SU-DHL-6 (cell line): Measurements from ENCODE around the gene RHOB.

Source experiments
- H2AFZ ChIP-seq: fragments of 200-600 bp; sonication (generic); 2 replicates; pipeline ENCODE4 v1.6.1; 2014; ENCODE audit warnings: low read depth, mild to moderate bottlenecking, moderate library complexity, mixed read lengths, antibody characterized with exemption, low read length; ENCODE audit not compliant: severe bottlenecking
- H3F3A ChIP-seq: fragments of 200-600 bp; shearing (Covaris generic); 2 replicates; pipeline ENCODE4 v1.6.0; 2016; ENCODE audit warnings: antibody characterized with exemption, mild to moderate bottlenecking; ENCODE audit not compliant: insufficient read depth
- H3K27ac ChIP-seq: fragments of 200-600 bp; sonication (generic); 2 replicates; pipeline ENCODE4 v1.5.1; 2016; ENCODE audit warnings: low read depth, mild to moderate bottlenecking, low read length, moderate library complexity, mixed read lengths
- H3K27me3 ChIP-seq: fragments of 200-600 bp; sonication (generic), shearing (Covaris generic); 2 replicates; pipeline ENCODE4 v1.6.0; 2014; ENCODE audit warnings: mild to moderate bottlenecking, low read length
- H3K36me3 ChIP-seq: fragments of 200-600 bp; sonication (generic); 2 replicates; pipeline ENCODE4 v1.6.1; 2014; ENCODE audit warnings: mild to moderate bottlenecking, low read length, mixed read lengths
- H3K4me2 ChIP-seq: fragments of 300-600, 200-600 bp; shearing (Covaris generic), sonication (generic); 2 replicates; pipeline ENCODE4 v1.6.0; 2014; ENCODE audit warnings: low read length, low read depth, mild to moderate bottlenecking; ENCODE audit not compliant: poor library complexity, severe bottlenecking
- H3K4me3 ChIP-seq: fragments of 200-600 bp; sonication (generic); 2 replicates; pipeline ENCODE4 v1.5.1; 2014; ENCODE audit warnings: antibody characterized with exemption, low read length, mild to moderate bottlenecking, mixed read lengths; ENCODE audit not compliant: insufficient read depth, poor library complexity, severe bottlenecking
- H3K79me2 ChIP-seq: fragments of 200-600 bp; sonication (generic); 2 replicates; pipeline ENCODE4 v1.6.1; 2014; ENCODE audit warnings: mild to moderate bottlenecking, low read length, moderate library complexity; ENCODE audit not compliant: insufficient read depth
- H3K9ac ChIP-seq: fragments of 200-600 bp; sonication (generic); 2 replicates; pipeline ENCODE4 v1.7.0; 2014; ENCODE audit warnings: mild to moderate bottlenecking, low read length
- H3K9me2 ChIP-seq: fragments of 200-600 bp; sonication (generic); replicated peaks from 2 replicates; pipeline ENCODE4 v1.6.1; 2014; ENCODE audit warnings: low read length; ENCODE audit not compliant: insufficient read depth
- H3K9me3 ChIP-seq: fragments of 200-600 bp; sonication (generic); 2 replicates; pipeline ENCODE4 v1.6.1; 2014; ENCODE audit warnings: low read length, mixed read lengths; ENCODE audit not compliant: insufficient read depth
- H4K20me1 ChIP-seq: fragments of 200-600 bp; sonication (generic); 2 replicates; pipeline ENCODE4 v1.6.1; 2014; ENCODE audit warnings: low read depth, mild to moderate bottlenecking, antibody characterized with exemption, low read length, moderate library complexity, mixed read lengths
- EZH2phosphoT487 ChIP-seq: fragments of 200-600 bp; sonication (generic), shearing (Covaris generic); conservative IDR thresholded peaks from 2 replicates; pipeline ENCODE4 v1.6.1; 2018; ENCODE audit warnings: mild to moderate bottlenecking, antibody characterized with exemption, low read length, moderate library complexity, mixed read lengths
- TF ChIP-seq, protein P1 (sequence below): fragments of 200-600 bp; sonication (generic); IDR thresholded peaks from one replicate; pipeline ENCODE4 v1.5.1; 2017; ENCODE audit warnings: antibody characterized with exemption, mild to moderate bottlenecking, low read length, moderate library complexity; ENCODE audit not compliant: insufficient read depth, poor library complexity, severe bottlenecking

Gene RHOB

DNA sequence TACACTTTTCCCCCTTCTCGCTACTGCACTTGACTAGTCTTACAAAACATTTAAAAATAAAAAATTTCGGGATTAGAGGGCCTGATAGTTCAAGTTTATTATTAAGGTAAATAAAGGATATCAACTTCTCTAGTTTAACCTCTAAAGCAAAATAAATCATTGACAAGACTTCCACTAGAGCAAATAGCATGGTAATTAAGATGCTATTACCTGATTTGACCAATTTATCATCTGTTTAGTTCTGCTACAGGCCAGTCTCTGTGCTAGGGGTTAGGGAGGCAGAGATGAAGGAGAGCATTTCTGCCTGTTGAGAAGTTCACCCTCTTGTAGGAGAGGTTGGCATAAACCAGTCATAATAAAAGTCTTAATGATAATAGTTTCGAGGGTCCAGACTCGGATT, 34.0 kb downstream of the RHOB start:
- Histone ChIP-seq H3K27ac (no peak overlapping the region), H3K9me3 (no peaks in the 10 kb centered on the region), H3F3A (no peaks in the 10 kb centered on the region), H3K79me2 (no peaks in the 10 kb centered on the region), H3K9me2 (no peaks in the 10 kb centered on the region), H3K9ac (no peak overlapping the region), H4K20me1 (no peaks in the 10 kb centered on the region), H3K36me3 (no peaks in the 10 kb centered on the region), H3K4me2 (no peak overlapping the region), H3K4me3 (no peak overlapping the region), H3K27me3 (no peaks in the 10 kb centered on the region), H2AFZ (no peak overlapping the region)
- TF ChIP-seq, protein P1, sequence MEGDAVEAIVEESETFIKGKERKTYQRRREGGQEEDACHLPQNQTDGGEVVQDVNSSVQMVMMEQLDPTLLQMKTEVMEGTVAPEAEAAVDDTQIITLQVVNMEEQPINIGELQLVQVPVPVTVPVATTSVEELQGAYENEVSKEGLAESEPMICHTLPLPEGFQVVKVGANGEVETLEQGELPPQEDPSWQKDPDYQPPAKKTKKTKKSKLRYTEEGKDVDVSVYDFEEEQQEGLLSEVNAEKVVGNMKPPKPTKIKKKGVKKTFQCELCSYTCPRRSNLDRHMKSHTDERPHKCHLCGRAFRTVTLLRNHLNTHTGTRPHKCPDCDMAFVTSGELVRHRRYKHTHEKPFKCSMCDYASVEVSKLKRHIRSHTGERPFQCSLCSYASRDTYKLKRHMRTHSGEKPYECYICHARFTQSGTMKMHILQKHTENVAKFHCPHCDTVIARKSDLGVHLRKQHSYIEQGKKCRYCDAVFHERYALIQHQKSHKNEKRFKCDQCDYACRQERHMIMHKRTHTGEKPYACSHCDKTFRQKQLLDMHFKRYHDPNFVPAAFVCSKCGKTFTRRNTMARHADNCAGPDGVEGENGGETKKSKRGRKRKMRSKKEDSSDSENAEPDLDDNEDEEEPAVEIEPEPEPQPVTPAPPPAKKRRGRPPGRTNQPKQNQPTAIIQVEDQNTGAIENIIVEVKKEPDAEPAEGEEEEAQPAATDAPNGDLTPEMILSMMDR, result no peak
- TF ChIP-seq EZH2phosphoT487, result no peak

DNA sequence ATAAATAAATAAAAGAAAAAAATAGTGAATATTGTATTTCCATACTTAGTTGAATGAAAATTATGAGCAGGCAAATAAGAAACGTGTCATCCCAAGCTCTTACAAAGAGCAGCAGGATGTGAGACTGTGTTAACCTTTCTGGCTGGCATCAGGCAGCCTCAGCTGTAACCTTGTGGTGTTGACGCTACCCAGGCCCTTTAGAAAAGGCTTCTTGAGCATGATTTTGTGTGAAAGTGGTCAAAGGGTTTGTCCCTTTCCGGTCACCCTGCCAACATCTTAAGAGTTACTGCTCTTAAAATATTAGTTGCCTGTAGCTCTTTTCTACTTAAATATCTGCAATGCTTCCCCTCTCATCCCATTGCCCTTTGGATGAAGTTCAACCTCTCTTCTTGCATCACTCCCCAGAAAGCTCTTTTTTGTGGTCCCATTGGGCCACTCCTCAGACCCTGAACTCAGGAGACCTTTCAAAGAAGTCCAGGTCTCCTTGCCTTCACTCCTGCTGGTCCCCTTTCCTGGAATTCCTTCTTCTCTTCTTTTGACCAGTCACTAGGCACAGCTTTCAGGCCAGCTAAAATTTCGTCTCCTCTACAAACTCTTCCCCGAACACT, 35.0 kb downstream of the RHOB start:
- no peaks in the 10 kb centered on the region for H3K79me2 ChIP-seq
- no peak overlapping the region for H3K27ac ChIP-seq
- no peak overlapping the region for H3K4me3 ChIP-seq
- no peaks in the 10 kb centered on the region for H3K27me3 ChIP-seq
- no peaks in the 10 kb centered on the region for H4K20me1 ChIP-seq
- H2AFZ ChIP-seq, result no peak overlapping the region
- no peaks in the 10 kb centered on the region for H3K9me2 ChIP-seq
- H3K9ac ChIP-seq, result no peak overlapping the region
- TF ChIP-seq, protein P1, result no peak
- TF ChIP-seq EZH2phosphoT487, result no peak
- no peaks in the 10 kb centered on the region for H3K9me3 ChIP-seq
- H3F3A ChIP-seq, result no peaks in the 10 kb centered on the region
- no peaks in the 10 kb centered on the region for H3K36me3 ChIP-seq
- H3K4me2 ChIP-seq, result no peak overlapping the region

DNA sequence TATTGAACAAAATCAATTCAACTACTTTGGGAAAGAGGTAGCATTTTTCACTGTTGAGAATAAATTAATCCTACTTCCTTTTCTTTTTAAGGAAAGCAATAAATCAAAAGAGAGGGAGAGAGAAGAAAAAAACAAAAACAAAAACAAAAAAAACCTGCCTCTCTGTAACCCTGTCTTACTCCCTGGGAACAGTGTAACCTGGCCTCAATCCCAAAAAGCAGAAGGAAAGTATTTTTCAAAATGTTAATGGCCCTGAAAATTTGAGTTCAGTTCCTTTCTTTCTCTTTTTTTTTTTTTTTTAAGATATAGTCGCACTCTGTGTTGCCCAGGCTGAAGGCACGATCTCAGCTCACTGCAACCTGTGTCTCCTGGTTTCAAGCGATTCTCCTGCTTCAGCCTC, 35.9 kb downstream of the RHOB start:
- no peak overlapping the region for H3K4me3 ChIP-seq
- H3K9me2 ChIP-seq, result no peaks in the 10 kb centered on the region
- H3K27ac ChIP-seq, result no peak overlapping the region
- TF ChIP-seq EZH2phosphoT487, result no peak
- TF ChIP-seq, protein P1, result no peak
- no peak overlapping the region for H3K9ac ChIP-seq
- H3F3A ChIP-seq, result no peaks in the 10 kb centered on the region
- H4K20me1 ChIP-seq, result no peaks in the 10 kb centered on the region
- H3K27me3 ChIP-seq, result no peaks in the 10 kb centered on the region
- H2AFZ ChIP-seq, result no peak overlapping the region
- no peaks in the 10 kb centered on the region for H3K36me3 ChIP-seq
- H3K9me3 ChIP-seq, result no peaks in the 10 kb centered on the region
- no peak overlapping the region for H3K4me2 ChIP-seq
- no peaks in the 10 kb centered on the region for H3K79me2 ChIP-seq
